ENCODE results near the gene KANK4.

Gene KANK4

GRCh38 chr1:62208970-62209369 is 110.3 kb downstream of the KANK4 start:
- no peak for TF ChIP-seq CTCF (IDR thresholded peaks at IDR 0.05; ENCODE audit: control extremely low read depth, extremely low read depth, low read depth, missing control alignments)
- ChIA-PET CTCF (no interaction called here), POLR2A (no interaction called here)
- DNase-seq (ENCODE audit: extremely low spot score) = no peak

GRCh38 chr1:62208087-62208486 is 111.1 kb downstream of the KANK4 start:
- POLR2A ChIA-PET = no interaction called here
- no peak for DNase-seq (ENCODE audit: extremely low spot score)
- no peak for TF ChIP-seq CTCF (IDR thresholded peaks at IDR 0.05; ENCODE audit: control extremely low read depth, extremely low read depth, low read depth, missing control alignments)
- CTCF ChIA-PET = no interaction called here

- ChIA-PET CTCF (no interaction called here), POLR2A (no interaction called here)
- DNase-seq (ENCODE audit: extremely low spot score) = no peak
- no peak for TF ChIP-seq CTCF (IDR thresholded peaks at IDR 0.05; ENCODE audit: control extremely low read depth, extremely low read depth, low read depth, missing control alignments)
Observed at GRCh38 chr1:62207187-62207586, 112.0 kb downstream of the KANK4 start.

DNA sequence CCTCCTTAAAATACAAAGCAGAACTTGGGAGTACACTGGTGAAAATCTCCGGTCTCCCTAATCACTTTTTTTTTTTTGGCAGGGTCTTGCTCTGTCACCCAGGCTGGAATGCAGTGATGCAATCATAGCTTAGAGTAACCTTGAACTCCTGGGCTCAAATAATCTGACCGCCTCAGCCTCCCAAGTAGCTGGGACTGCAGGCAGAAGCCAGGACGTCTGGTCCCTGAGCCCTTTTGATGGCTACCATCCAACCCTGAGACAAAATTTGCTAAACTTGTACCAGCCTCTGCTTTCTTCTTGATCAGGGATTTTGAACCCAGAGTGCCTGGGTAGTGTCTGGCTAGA is 120.5 kb downstream of the KANK4 start:
- DNase-seq (ENCODE audit: extremely low spot score) = no peak
- POLR2A ChIA-PET = no interaction called here
- CTCF ChIA-PET = no interaction called here
- no peak for TF ChIP-seq CTCF (IDR thresholded peaks at IDR 0.05; ENCODE audit: control extremely low read depth, extremely low read depth, low read depth, missing control alignments)

DNA sequence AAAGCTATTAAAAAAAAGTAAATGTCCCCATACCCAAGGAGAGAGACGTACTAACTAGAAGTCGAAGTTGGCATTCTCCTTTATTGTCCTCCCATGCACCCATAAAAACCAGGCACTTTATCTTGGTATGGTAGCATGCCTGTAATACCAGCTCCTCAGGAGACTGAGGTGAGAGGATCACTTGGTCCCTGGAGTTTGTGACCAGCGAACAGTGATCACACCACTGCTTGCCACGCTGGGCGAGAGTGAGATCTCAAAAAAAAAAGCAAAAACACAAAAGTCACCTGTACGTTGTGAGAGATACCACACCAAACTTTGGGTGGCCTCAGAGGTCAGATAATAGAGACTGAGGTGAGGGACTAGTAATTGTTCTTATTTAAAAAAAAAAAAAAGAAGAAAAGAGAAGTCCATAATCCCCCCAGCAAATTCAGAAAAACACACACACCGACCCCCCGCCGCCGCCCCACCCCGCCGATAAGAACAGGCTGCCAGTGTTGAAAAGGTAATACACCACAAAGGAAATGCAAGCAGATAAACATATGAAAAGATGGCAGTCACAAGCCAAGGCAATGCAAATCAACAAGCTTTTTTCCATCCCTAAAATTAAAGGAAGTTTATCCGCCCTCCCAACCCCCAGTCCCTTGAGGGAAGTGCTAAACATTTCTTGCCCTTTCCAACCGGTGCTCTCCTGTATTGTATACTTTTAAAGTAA is 121.0 kb downstream of the KANK4 start:
- CTCF ChIA-PET = interaction anchor here (1.2 kb wide), 1 partner anchor 23 kb away, joined by 4 read pairs; no protein-coding TSS in a partner anchor

DNA sequence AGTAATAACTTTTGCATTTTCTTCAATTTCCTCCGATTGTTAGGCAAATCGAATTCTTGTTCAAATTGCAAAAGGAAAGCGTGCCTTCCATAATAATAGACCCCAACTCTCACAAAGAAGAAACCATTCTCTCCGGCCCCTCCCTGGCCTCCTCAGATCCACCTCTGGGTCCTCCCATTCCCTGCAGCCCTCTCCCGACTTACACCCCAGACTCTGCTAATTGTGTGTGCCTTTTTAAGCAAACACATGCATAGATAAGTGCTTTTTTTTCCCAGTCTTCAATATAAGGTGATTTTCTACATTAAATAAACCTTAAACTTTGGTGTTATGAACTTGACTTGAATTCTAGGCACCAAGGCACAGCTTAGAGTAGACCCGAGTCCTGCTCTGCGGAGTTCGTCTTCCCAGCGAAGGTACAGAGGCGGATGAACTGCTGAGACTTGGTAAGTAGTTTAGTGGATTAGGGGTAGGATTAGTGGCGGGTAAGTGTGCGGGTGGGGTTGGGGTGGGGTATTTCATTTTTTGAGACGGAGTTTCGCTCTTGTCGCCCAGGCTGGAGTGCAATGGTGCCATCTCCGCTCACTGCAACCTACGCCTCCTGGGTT is 123.0 kb downstream of the KANK4 start:
- POLR2A ChIA-PET = no interaction called here
- no peak for DNase-seq (ENCODE audit: extremely low spot score)
- TF ChIP-seq CTCF (IDR thresholded peaks at IDR 0.05; ENCODE audit: control extremely low read depth, extremely low read depth, low read depth, missing control alignments) = no peak
- CTCF ChIA-PET = no interaction called here

More for the DNA sequence above, 121.0 kb downstream of the KANK4 start:
- no peak for TF ChIP-seq CTCF (IDR thresholded peaks at IDR 0.05; ENCODE audit: control extremely low read depth, extremely low read depth, low read depth, missing control alignments)
- DNase-seq (ENCODE audit: extremely low spot score) = no peak
- POLR2A ChIA-PET = no interaction called here
